H9 (cell line): ENCODE measurements around the gene SIPA1L3. TPM values are rescaled to one million over a fixed set of nuclear protein-coding genes. Genes with fewer than 3 reads are reported as not detected.

Experiments
- DNase-seq: peaks from one replicate; pipeline ENCODE4 v3.0.0-alpha.2; 2017
- H2AFZ ChIP-seq: one replicate; pipeline ENCODE4 v1.6.1; 2013; ENCODE audit warnings: mild to moderate bottlenecking, low read length, control low read depth, moderate library complexity
- H2AK5ac ChIP-seq: 2 replicates; pipeline ENCODE4 v1.6.1; 2013; ENCODE audit warnings: low read length, control low read depth, mixed read lengths; ENCODE audit not compliant: insufficient read length
- H2BK120ac ChIP-seq: one replicate; pipeline ENCODE4 v1.6.1; 2013; ENCODE audit warnings: low read depth, mild to moderate bottlenecking, low read length, control low read depth, inconsistent platforms; ENCODE audit not compliant: poor library complexity, severe bottlenecking
- H2BK12ac ChIP-seq: 2 replicates; pipeline ENCODE4 v1.6.1; 2013; ENCODE audit warnings: low read length, control low read depth, mixed read lengths, low read depth; ENCODE audit not compliant: insufficient read length
- H2BK15ac ChIP-seq: 2 replicates; pipeline ENCODE4 v1.6.1; 2013; ENCODE audit warnings: low read depth, low read length, control low read depth
- H2BK20ac ChIP-seq: one replicate; pipeline ENCODE4 v1.6.1; 2013; ENCODE audit warnings: low read depth, mild to moderate bottlenecking, low read length, control low read depth, inconsistent platforms; ENCODE audit not compliant: poor library complexity, severe bottlenecking
- H2BK5ac ChIP-seq: 2 replicates; pipeline ENCODE4 v1.6.1; 2013; ENCODE audit warnings: low read length, control low read depth, mixed read lengths; ENCODE audit not compliant: insufficient read length
- H3K14ac ChIP-seq: 2 replicates; pipeline ENCODE4 v1.6.1; 2013; ENCODE audit warnings: low read length, control low read depth; ENCODE audit not compliant: insufficient read depth
- H3K18ac ChIP-seq: 2 replicates; pipeline ENCODE4 v1.6.1; 2013; ENCODE audit warnings: low read depth, mild to moderate bottlenecking, mixed read lengths, low read length, control low read depth; ENCODE audit not compliant: insufficient read length
- H3K23ac ChIP-seq: 2 replicates; pipeline ENCODE4 v1.6.1; 2013; ENCODE audit warnings: low read length, control low read depth, mixed read lengths, low read depth; ENCODE audit not compliant: insufficient read length
- H3K23me2 ChIP-seq: 2 replicates; pipeline ENCODE4 v1.6.1; 2013; ENCODE audit warnings: low read depth, mild to moderate bottlenecking, mixed read lengths, low read length, control low read depth; ENCODE audit not compliant: insufficient read length, poor library complexity, severe bottlenecking
- H3K27ac ChIP-seq: 2 replicates; pipeline ENCODE4 v1.5.1; 2013; ENCODE audit warnings: low read length, control low read depth, mixed read lengths, low read depth; ENCODE audit not compliant: insufficient read length
- H3K27me3 ChIP-seq: 2 replicates; pipeline ENCODE4 v1.6.1; 2013; ENCODE audit warnings: low read length, control low read depth, inconsistent platforms; ENCODE audit not compliant: insufficient read depth
- H3K4ac ChIP-seq: 2 replicates; pipeline ENCODE4 v1.6.1; 2013; ENCODE audit warnings: low read depth, mild to moderate bottlenecking, control low read depth, inconsistent platforms, low read length, moderate library complexity
- H3K4me1 ChIP-seq: 2 replicates; pipeline ENCODE4 v1.6.1; 2013; ENCODE audit warnings: low read length, control low read depth, inconsistent platforms; ENCODE audit not compliant: insufficient read depth
- H3K4me2 ChIP-seq: 2 replicates; pipeline ENCODE4 v1.6.1; 2013; ENCODE audit warnings: low read length, control low read depth, mixed read lengths; ENCODE audit not compliant: insufficient read length, insufficient read depth
- H3K56ac ChIP-seq: 2 replicates; pipeline ENCODE4 v1.6.1; 2013; ENCODE audit warnings: low read depth, mild to moderate bottlenecking, mixed read lengths, low read length, control low read depth; ENCODE audit not compliant: insufficient read length
- H3K79me1 ChIP-seq: 2 replicates; pipeline ENCODE4 v1.6.1; 2013; ENCODE audit warnings: low read depth, mild to moderate bottlenecking, moderate library complexity, low read length, control low read depth, inconsistent platforms; ENCODE audit not compliant: insufficient read depth, poor library complexity, severe bottlenecking
- H3K79me2 ChIP-seq: 2 replicates; pipeline ENCODE4 v1.6.1; 2013; ENCODE audit warnings: low read length, control low read depth, inconsistent platforms; ENCODE audit not compliant: insufficient read depth
- H3K9ac ChIP-seq: 2 replicates; pipeline ENCODE4 v1.6.1; 2013; ENCODE audit warnings: low read length, control low read depth, mixed read lengths; ENCODE audit not compliant: insufficient read length; ENCODE audit errors: extremely low read depth
- H3K9me3 ChIP-seq: one replicate; pipeline ENCODE4 v1.6.1; 2013; ENCODE audit warnings: low read depth, low read length, inconsistent platforms; ENCODE audit not compliant: control insufficient read depth
- H3T11ph ChIP-seq: one replicate; pipeline ENCODE4 v1.6.1; 2013; ENCODE audit warnings: mild to moderate bottlenecking, low read length, control low read depth, inconsistent platforms
- H4K20me1 ChIP-seq: one replicate; pipeline ENCODE4 v1.6.1; 2013; ENCODE audit not compliant: control insufficient read depth, insufficient read length, insufficient read depth
- H4K5ac ChIP-seq: 2 replicates; pipeline ENCODE4 v1.6.1; 2013; ENCODE audit warnings: low read depth, mild to moderate bottlenecking, mixed read lengths, low read length, control low read depth; ENCODE audit not compliant: insufficient read length
- H4K8ac ChIP-seq: replicated peaks from 2 replicates; pipeline ENCODE4 v1.6.1; 2013; ENCODE audit warnings: low read length, control low read depth, mixed read lengths, low read depth; ENCODE audit not compliant: insufficient read length
- H4K91ac ChIP-seq: 2 replicates; pipeline ENCODE4 v1.6.1; 2013; ENCODE audit warnings: low read depth, mild to moderate bottlenecking, moderate library complexity, mixed read lengths, low read length, control low read depth; ENCODE audit not compliant: insufficient read length
- H3K27ac Mint-ChIP-seq, 3 experiments: 2 replicates in 2 of 3; 3 replicates in 1 of 3; pipeline ENCODE4 v1.8.0; 2020 to 2021; ENCODE audit warnings: mixed read lengths in 3 of 3, mild to moderate bottlenecking in 1 of 3, moderate library complexity in 1 of 3
- H3K27me3 Mint-ChIP-seq: 2 replicates; pipeline ENCODE4 v1.8.0; 2021; ENCODE audit warnings: low read depth, mild to moderate bottlenecking, moderate library complexity, mixed read lengths
- H3K36me3 Mint-ChIP-seq, 3 experiments: 2 replicates in 2 of 3; 3 replicates in 1 of 3; pipeline ENCODE4 v1.8.0; 2020 to 2021; ENCODE audit warnings: low read depth in 3 of 3, mixed read lengths in 3 of 3; ENCODE audit not compliant: insufficient read depth in 1 of 3
- H3K4me1 Mint-ChIP-seq, 2 experiments: 2 replicates each; pipeline ENCODE4 v1.8.0; 2020; ENCODE audit warnings: mixed read lengths in 2 of 2
- H3K4me3 Mint-ChIP-seq, 2 experiments: 2 replicates in 1 of 2; 3 replicates in 1 of 2; pipeline ENCODE4 v1.8.0; 2020 to 2021; ENCODE audit warnings: mild to moderate bottlenecking in 2 of 2, mixed read lengths in 2 of 2, moderate library complexity in 1 of 2
- H3K9me3 Mint-ChIP-seq, 2 experiments: 2 replicates in 1 of 2; 3 replicates in 1 of 2; pipeline ENCODE4 v1.8.0; 2020; ENCODE audit warnings: mild to moderate bottlenecking in 2 of 2, mixed read lengths in 2 of 2, moderate library complexity in 1 of 2
- CTCF ChIP-seq: fragments of 200-600 bp; sonication (generic); conservative IDR thresholded peaks from 3 replicates; pipeline ENCODE4 v1.8.0; 2021; ENCODE audit warnings: antibody characterized with exemption, mild to moderate bottlenecking
- WGBS: extraction: QIAGEN DNeasy Blood & Tissue Kit; methylation state at CpG from one replicate; pipeline ENCODE4 v1.1.7; 2013; ENCODE audit warnings: missing lambda C conversion rate, low lambda C conversion rate, mixed read lengths; ENCODE audit not compliant: insufficient read length; ENCODE audit errors: extremely low coverage; 5-methylcytosine and 5-hydroxymethylcytosine counted together
- total RNA-seq: library from RNA; stranded (reverse); gene quantifications from 2 replicates; pipeline ENCODE4 v1.2.1, GENCODE V29; 2021

Gene SIPA1L3
- total RNA-seq, 1 experiment from 2014 or later = 40.1 TPM

- H3K4me1 ChIP-seq = no peaks in the 10 kb centered on the region
- no peaks in the 10 kb centered on the region for H3K9me3 ChIP-seq
- no peaks in the 10 kb centered on the region for H3K79me2 ChIP-seq
- H2BK5ac ChIP-seq = no peak overlapping the region
- WGBS = no CpG with 5 or more reads among the region's 23 CpGs
- H3K18ac ChIP-seq = no peak overlapping the region
- H3K4me3 Mint-ChIP-seq = no peak overlapping the region
- peaks cover 24 to 41% of the 10 kb centered on the region in 2 experiments for H3K4me1 Mint-ChIP-seq
- no peak overlapping the region for H3K14ac ChIP-seq
- no peaks in the 10 kb centered on the region for H3K79me1 ChIP-seq
- H4K8ac ChIP-seq = no peak overlapping the region
- H3K27me3 Mint-ChIP-seq = peaks cover 18% of the 10 kb centered on the region
- H3K56ac ChIP-seq = no peak overlapping the region
- H3K23ac ChIP-seq = no peak overlapping the region
- H2BK20ac ChIP-seq = no peak overlapping the region
- H2AFZ ChIP-seq = no peak overlapping the region
- H3K27ac ChIP-seq = no peak overlapping the region
- no peak overlapping the region for H3K4me2 ChIP-seq
- peak overlapping the region in 1 of 3 experiments; percentile 50; a peak in 1 of 7 replicates for H3K27ac Mint-ChIP-seq
- H3K23me2 ChIP-seq = peaks cover 20% of the 10 kb centered on the region
- no peak for TF ChIP-seq CTCF
- no peak overlapping the region for H3K4ac ChIP-seq
- H3K9ac ChIP-seq = no peak overlapping the region
- no peak overlapping the region for H4K91ac ChIP-seq
- H2AK5ac ChIP-seq = no peak overlapping the region
- no peaks in the 10 kb centered on the region for H3K27me3 ChIP-seq
- no peaks in the 10 kb centered on the region for H4K20me1 ChIP-seq
- no peak overlapping the region for H2BK12ac ChIP-seq
- H2BK15ac ChIP-seq = no peak overlapping the region
- no peak overlapping the region for H2BK120ac ChIP-seq
- no peak overlapping the region for H4K5ac ChIP-seq
- no peaks in the 10 kb centered on the region; a peak in 2 of 5 replicates for H3K9me3 Mint-ChIP-seq
- no peak overlapping the region for H3T11ph ChIP-seq
- DNase-seq = no peak
- H3K36me3 Mint-ChIP-seq = peaks cover 4 to 16% (median 9%) of the 10 kb centered on the region in 3 experiments
These were observed 306.5 kb downstream of the SIPA1L3 start for GRCh38 chr19:38213469-38213868.
